ENCODE results near the gene BMP4. TPM values are rescaled to one million over a fixed set of nuclear protein-coding genes. Genes with fewer than 3 reads are reported as not detected.

Gene BMP4
- total RNA-seq, result 103 and 240 TPM in 2 replicates

GRCh38 chr14:53956427-53957201 lies at the start of gene BMP4:
Gene BMP4, minus strand, starts transcription at chr14:53956825. Its CDS starts 4,603 bp downstream, at chr14:53952222.

Small RNA genes within 50 kb of the gene (small RNA-seq; reads per million reads assigned to genes)
- gene MIR5580, result 3.3 reads per million, percentile 89 among the genes with 10 or more reads in this experiment

Data from vein endothelial cell (primary cell).